SK-N-SH (cell line): ENCODE data around the gene MYADML2. TPM values are rescaled to one million over a fixed set of nuclear protein-coding genes. Genes with fewer than 3 reads are reported as not detected.
A peak's percentile ranks its signal among the peaks of the same experiment; 100 is the strongest.

ENCODE experiments used
- CTCF ChIA-PET: fragments of 300-600, 350-600 bp; formaldehyde crosslinking; extraction: SDS; loops from one replicate; lab custom pipeline; 2021; lab: Yijun Ruan, JAX
- POLR2A ChIA-PET: fragments of 350-600 bp; sonication (Branson Sonifier 250); formaldehyde crosslinking; extraction: SDS; loops from one replicate; lab custom pipeline; 2020; ENCODE audit warnings: antibody characterized with exemption, inconsistent platforms; lab: Yijun Ruan, JAX
- DNase-seq: peaks from one replicate; pipeline ENCODE4 v3.0.0; 2012
- H2AFZ ChIP-seq: fragments of 200-600 bp; sonication (generic); 2 replicates; pipeline ENCODE4 v1.8.1; 2016; ENCODE audit warnings: antibody characterized with exemption, mild to moderate bottlenecking, low read depth
- H3F3A ChIP-seq: fragments of 200-600 bp; sonication (generic); replicated peaks from 2 replicates; pipeline ENCODE3; 2016; ENCODE audit warnings: antibody characterized with exemption, mild to moderate bottlenecking; ENCODE audit not compliant: insufficient read depth
- H3K27ac ChIP-seq, 2 experiments: fragments of 200-500 bp in 1 of 2; fragments of 200-600 bp in 1 of 2; sonication (Bioruptor generic) in 1 of 2; sonication (generic), shearing (Covaris generic) in 1 of 2; 2 replicates each; pipeline versions ENCODE4 v1.5.1 to v1.6.1; 2014 to 2016; ENCODE audit warnings: low read depth in 2 of 2, inconsistent platforms in 1 of 2, low read length in 1 of 2, mild to moderate bottlenecking in 1 of 2, mixed read lengths in 1 of 2
- H3K27me3 ChIP-seq: fragments of 200-600 bp; sonication (generic), shearing (Covaris generic); 2 replicates; pipeline ENCODE4 v1.6.1; 2016; ENCODE audit warnings: mixed run types; ENCODE audit not compliant: insufficient read depth
- H3K36me3 ChIP-seq, 2 experiments: fragments of 200-500 bp in 1 of 2; fragments of 200-600 bp in 1 of 2; sonication (Bioruptor generic) in 1 of 2; sonication (generic) in 1 of 2; replicated peaks in 1 of 2; 2 replicates each; pipeline versions ENCODE3 to v1.5.1; 2014 to 2016; ENCODE audit warnings: low read length in 1 of 2, mild to moderate bottlenecking in 1 of 2; ENCODE audit not compliant: insufficient read depth in 2 of 2, control insufficient read depth in 1 of 2
- H3K4me1 ChIP-seq, 2 experiments: fragments of 200-500 bp in 1 of 2; fragments of 200-600 bp in 1 of 2; sonication (Bioruptor generic) in 1 of 2; sonication (generic), shearing (Covaris generic) in 1 of 2; 2 replicates each; pipeline versions ENCODE4 v1.5.1 to v1.6.1; 2014 to 2016; ENCODE audit warnings: low read depth in 1 of 2, low read length in 1 of 2, mixed run types in 1 of 2; ENCODE audit not compliant: insufficient read depth in 2 of 2, control insufficient read depth in 1 of 2
- H3K4me2 ChIP-seq: fragments of 200-600 bp; sonication (generic), shearing (Covaris generic); 2 replicates; pipeline ENCODE4 v1.6.1; 2017; ENCODE audit warnings: mixed run types
- H3K4me3 ChIP-seq, 2 experiments: fragments of 200-500 bp in 1 of 2; fragments of 200-600 bp in 1 of 2; sonication (Bioruptor generic) in 1 of 2; sonication (generic), shearing (Covaris generic) in 1 of 2; 2 replicates each; pipeline versions ENCODE4 v1.5.1 to v1.8.1; 2014 to 2016; ENCODE audit warnings: low read depth in 2 of 2, inconsistent platforms in 1 of 2, low read length in 1 of 2, mild to moderate bottlenecking in 1 of 2, mixed read lengths in 1 of 2, moderate library complexity in 1 of 2
- H3K79me2 ChIP-seq: fragments of 200-600 bp; sonication (generic); 2 replicates; pipeline ENCODE4 v1.8.1; 2017; ENCODE audit warnings: mild to moderate bottlenecking; ENCODE audit not compliant: insufficient read depth
- H3K9ac ChIP-seq: fragments of 200-600 bp; sonication (generic); 2 replicates; pipeline ENCODE4 v1.6.1; 2017; ENCODE audit warnings: mixed run types
- H3K9me2 ChIP-seq: fragments of 200-600 bp; sonication (generic); 2 replicates; pipeline ENCODE4 v1.6.1; 2017; ENCODE audit warnings: mixed run types
- H3K9me3 ChIP-seq: fragments of 200-600 bp; sonication (generic); 2 replicates; pipeline ENCODE4 v1.6.1; 2017; ENCODE audit warnings: mixed run types, mild to moderate bottlenecking, moderate library complexity
- H4K20me1 ChIP-seq: fragments of 200-600 bp; sonication (generic); 2 replicates; pipeline ENCODE4 v1.6.1; 2017; ENCODE audit warnings: mild to moderate bottlenecking, mixed run types; ENCODE audit not compliant: insufficient read depth
- ELF1 ChIP-seq: IDR thresholded peaks from 2 replicates; pipeline ENCODE4 v1.4.0; 2012
- EP300 ChIP-seq, 2 experiments: IDR thresholded peaks; 2 replicates each; pipeline versions ENCODE4 v1.4.0 to v1.6.1; 2012; ENCODE audit warnings: borderline replicate concordance in 1 of 2, low read depth in 1 of 2, low read length in 1 of 2
- FOSL2 ChIP-seq: IDR thresholded peaks from 2 replicates; pipeline ENCODE4 v1.4.0; 2012; ENCODE audit warnings: low read depth, mild to moderate bottlenecking, moderate library complexity, borderline replicate concordance
- FOXJ3 ChIP-seq: sonication (generic); formaldehyde crosslinking; IDR thresholded peaks from 2 replicates; pipeline ENCODE4 v1.5.1; 2020; ENCODE audit warnings: mild to moderate bottlenecking, missing genetic modification reagents
- GABPA ChIP-seq: IDR thresholded peaks from 2 replicates; pipeline ENCODE4 v1.4.0; 2012; ENCODE audit warnings: low read depth, mild to moderate bottlenecking
- GATA2 ChIP-seq: sonication (generic); formaldehyde crosslinking; IDR thresholded peaks from 2 replicates; pipeline ENCODE4 v1.5.0; 2020; ENCODE audit warnings: mild to moderate bottlenecking, missing genetic modification reagents
- JUND ChIP-seq: IDR thresholded peaks from 2 replicates; pipeline ENCODE4 v1.4.0; 2012
- MEF2A ChIP-seq: IDR thresholded peaks from 2 replicates; pipeline ENCODE4 v1.4.0; 2012; ENCODE audit warnings: low read depth, borderline replicate concordance
- MXI1 ChIP-seq: IDR thresholded peaks from 2 replicates; pipeline ENCODE4 v1.6.1; 2012; ENCODE audit warnings: mild to moderate bottlenecking, low read depth, low read length, improper control_type of control experiment
- NRF1 ChIP-seq: IDR thresholded peaks from 2 replicates; pipeline ENCODE4 v1.6.1; 2012; ENCODE audit warnings: low read depth, mild to moderate bottlenecking, low read length
- POLR2AphosphoS5 ChIP-seq: IDR thresholded peaks from 2 replicates; pipeline ENCODE4 v1.6.1; 2012; ENCODE audit warnings: low read depth, low read length
- RCOR1 ChIP-seq: fragments of 150-350 bp; IDR thresholded peaks from 2 replicates; pipeline ENCODE4 v1.6.1; 2017; ENCODE audit warnings: antibody characterized with exemption, low read length
- RFX5 ChIP-seq: IDR thresholded peaks from 2 replicates; pipeline ENCODE4 v1.6.1; 2012; ENCODE audit warnings: mild to moderate bottlenecking, improper control_type of control experiment, low read length
- RXRA ChIP-seq: IDR thresholded peaks from 2 replicates; pipeline ENCODE4 v1.4.0; 2012; ENCODE audit warnings: low read depth, mild to moderate bottlenecking, borderline replicate concordance
- TAF1 ChIP-seq: IDR thresholded peaks from 2 replicates; pipeline ENCODE4 v1.6.1; 2012; ENCODE audit warnings: low read depth, mild to moderate bottlenecking, low read length, moderate library complexity, borderline replicate concordance
- TCF12 ChIP-seq: IDR thresholded peaks from 2 replicates; pipeline ENCODE4 v1.4.0; 2012
- TEAD4 ChIP-seq: IDR thresholded peaks from 2 replicates; pipeline ENCODE4 v1.4.0; 2012; ENCODE audit warnings: mild to moderate bottlenecking, borderline replicate concordance; ENCODE audit not compliant: insufficient read depth
- YY1 ChIP-seq: IDR thresholded peaks from 2 replicates; pipeline ENCODE4 v1.4.0; 2012; ENCODE audit warnings: low read depth, mild to moderate bottlenecking
- WGBS: methylation state at CpG from one replicate; pipeline ENCODE4 v1.1.6; 2017; ENCODE audit warnings: low lambda C conversion rate; 5-methylcytosine and 5-hydroxymethylcytosine counted together
- polyA plus RNA-seq, 3 experiments: library from polyadenylated mRNA; depleted of rRNA; stranded (reverse); fragments of >200 nt; gene quantifications; 2 replicates each; pipeline ENCODE4 v1.2.3, GENCODE V29; 2012
- TF ChIP-seq, protein P1 (sequence below): fragments of 150-350 bp; IDR thresholded peaks from 2 replicates; pipeline ENCODE4 v1.6.1; 2016; ENCODE audit warnings: mild to moderate bottlenecking, low read depth, low read length
- TF ChIP-seq, protein P2 (sequence below): IDR thresholded peaks from 2 replicates; pipeline ENCODE4 v1.4.0; 2012; ENCODE audit warnings: low read depth, borderline replicate concordance

Gene MYADML2
- polyA plus RNA-seq, 1 of the 3 experiments (the other 2 are of a cell fraction): not detected

DNA sequence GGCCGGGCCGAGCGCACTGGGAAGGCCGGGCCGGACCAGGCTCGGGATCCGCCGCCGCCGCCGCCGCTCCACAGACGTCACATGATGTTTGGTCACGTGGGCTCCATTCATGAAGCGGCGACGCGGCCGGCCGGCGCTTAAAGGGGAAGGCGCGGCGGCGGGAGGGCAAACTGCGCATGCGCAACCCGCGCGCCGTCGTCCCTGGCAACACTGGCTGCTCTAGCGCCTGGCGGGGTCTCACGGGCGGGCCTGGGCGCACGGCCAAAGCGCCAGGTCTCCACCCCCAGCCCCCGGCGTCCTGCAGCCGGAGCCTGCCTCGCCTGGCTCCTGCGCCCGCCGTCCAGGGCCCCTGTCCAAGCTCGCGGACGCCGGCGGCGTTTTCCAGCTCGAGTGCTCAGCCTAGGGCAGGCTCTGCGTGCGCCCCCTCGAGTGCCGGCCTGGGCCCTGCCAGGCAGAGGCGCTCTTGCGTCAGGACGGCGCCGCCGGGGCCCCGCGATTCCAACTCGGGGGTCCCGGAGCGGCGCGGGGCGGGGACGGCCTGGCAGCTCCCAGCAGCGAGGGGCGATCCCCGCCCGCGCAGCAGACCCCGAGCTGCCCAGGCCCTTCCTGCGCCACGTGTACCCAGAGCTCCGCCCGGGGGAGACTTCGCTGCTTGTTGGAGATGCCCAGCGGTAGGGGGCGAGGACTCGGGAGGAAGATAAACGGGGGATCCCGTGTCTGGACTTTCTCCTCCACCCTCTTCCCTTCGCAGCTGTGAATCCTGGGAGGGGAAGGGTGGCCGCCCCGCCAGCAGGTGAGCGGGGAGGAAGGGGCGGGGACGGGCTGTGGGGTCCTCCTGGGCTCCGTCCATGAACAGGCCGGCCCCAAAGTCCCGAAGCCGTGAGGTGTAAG lies 19.1 kb downstream of the MYADML2 start, which contains the start of gene MAFG (continued):
- TF ChIP-seq ELF1: no peak
- TF ChIP-seq RXRA: no peak
- TF ChIP-seq MXI1: peak; percentile 78
- TF ChIP-seq MEF2A: no peak
- no peak for TF ChIP-seq RFX5
- TF ChIP-seq EP300 (IDR thresholded peaks at IDR 0.05; ENCODE audit: borderline replicate concordance in 1 of 2, low read depth in 1 of 2, low read length in 1 of 2): peak in 1 of 2 experiments; percentile 44; a peak in 1 of 4 replicates
- TF ChIP-seq GABPA: peak; percentile 7; the same call in 1 of the 2 replicates
- no peak for TF ChIP-seq FOXJ3 (CRISPR knock-in tag)
- TF ChIP-seq TAF1: no peak
- TF ChIP-seq, protein P1, sequence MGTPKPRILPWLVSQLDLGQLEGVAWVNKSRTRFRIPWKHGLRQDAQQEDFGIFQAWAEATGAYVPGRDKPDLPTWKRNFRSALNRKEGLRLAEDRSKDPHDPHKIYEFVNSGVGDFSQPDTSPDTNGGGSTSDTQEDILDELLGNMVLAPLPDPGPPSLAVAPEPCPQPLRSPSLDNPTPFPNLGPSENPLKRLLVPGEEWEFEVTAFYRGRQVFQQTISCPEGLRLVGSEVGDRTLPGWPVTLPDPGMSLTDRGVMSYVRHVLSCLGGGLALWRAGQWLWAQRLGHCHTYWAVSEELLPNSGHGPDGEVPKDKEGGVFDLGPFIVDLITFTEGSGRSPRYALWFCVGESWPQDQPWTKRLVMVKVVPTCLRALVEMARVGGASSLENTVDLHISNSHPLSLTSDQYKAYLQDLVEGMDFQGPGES: no peak
- TF ChIP-seq FOSL2: no peak
- no peak; the same call in 1 of the 2 replicates for TF ChIP-seq RCOR1
- TF ChIP-seq POLR2AphosphoS5: peak; percentile 63

DNA sequence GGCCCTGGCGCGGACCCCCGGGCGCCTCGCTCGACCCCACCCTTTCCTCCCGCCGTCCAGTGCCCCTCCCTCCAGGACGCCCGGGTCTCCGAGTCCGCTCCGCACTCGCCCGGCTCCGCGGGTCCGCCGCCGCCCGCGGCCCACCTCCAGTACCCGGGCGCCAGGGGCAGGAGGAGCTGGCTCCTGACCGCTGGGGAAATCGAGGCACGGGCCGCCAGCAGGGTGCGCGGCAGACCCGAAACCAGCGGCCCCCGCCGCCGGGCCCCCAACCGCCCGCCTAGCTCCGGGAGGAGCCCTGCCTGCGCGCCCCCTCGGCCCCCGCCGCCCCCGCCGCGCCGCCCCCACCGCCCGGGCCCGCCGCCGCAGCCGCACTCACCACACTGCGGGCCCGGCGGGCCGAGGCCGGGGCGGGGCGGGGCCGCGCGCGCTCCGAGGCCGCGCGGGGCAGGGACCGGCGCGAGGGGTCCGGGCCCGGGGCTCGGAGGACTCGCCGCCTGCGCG lies 19.8 kb downstream of the MYADML2 start:
- TF ChIP-seq, protein P2, sequence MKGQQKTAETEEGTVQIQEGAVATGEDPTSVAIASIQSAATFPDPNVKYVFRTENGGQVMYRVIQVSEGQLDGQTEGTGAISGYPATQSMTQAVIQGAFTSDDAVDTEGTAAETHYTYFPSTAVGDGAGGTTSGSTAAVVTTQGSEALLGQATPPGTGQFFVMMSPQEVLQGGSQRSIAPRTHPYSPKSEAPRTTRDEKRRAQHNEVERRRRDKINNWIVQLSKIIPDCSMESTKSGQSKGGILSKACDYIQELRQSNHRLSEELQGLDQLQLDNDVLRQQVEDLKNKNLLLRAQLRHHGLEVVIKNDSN: no peak
- TF ChIP-seq, protein P1: no peak
- TF ChIP-seq GATA2 (CRISPR knock-in tag) (no peak), ELF1 (no peak), NRF1 (no peak), YY1 (no peak), JUND (no peak), TCF12 (no peak), TEAD4 (no peak)
- no peaks in the 10 kb centered on the region for H3K9me2 ChIP-seq
- H3K27ac ChIP-seq: peak overlapping the region; percentile 72 to 85
- no peak for DNase-seq
- H3F3A ChIP-seq: peaks cover 16% of the 10 kb centered on the region
- H3K27me3 ChIP-seq: no peaks in the 10 kb centered on the region
- peaks cover 38% of the 10 kb centered on the region for H4K20me1 ChIP-seq
- CTCF ChIA-PET: interaction anchor here (0.7 to 11.7 kb wide), 22 partner anchors 10 to 110 kb away, joined by 3 to 107 read pairs (median 6); partner anchors contain the start of genes ALYREF, ANAPC11, ARHGDIA and ASPSCR1
- peak overlapping the region; percentile 91 for H3K9ac ChIP-seq
- H3K9me3 ChIP-seq: no peaks in the 10 kb centered on the region
- no peak overlapping the region for H2AFZ ChIP-seq
- peak overlapping the region; percentile 87 for H3K4me2 ChIP-seq
- H3K79me2 ChIP-seq: peaks cover 50% of the 10 kb centered on the region
- POLR2A ChIA-PET: interaction anchor here (0.8 to 5.0 kb wide), 8 partner anchors 10 to 111 kb away, joined by 3 to 34 read pairs (median 4); partner anchors contain the start of genes ALYREF, ANAPC11, DCXR and NPB
- peaks cover 1 to 6% of the 10 kb centered on the region in 2 experiments for H3K36me3 ChIP-seq
- 4% methylated on average over 44 of the region's 78 CpGs for WGBS
- peak overlapping the region; percentile 92 for H3K4me3 ChIP-seq
- peaks cover 20 to 31% of the 10 kb centered on the region in 2 experiments; a peak in 2 of 4 replicates for H3K4me1 ChIP-seq
